ENCODE results near the gene MCF2. TPM values are rescaled to one million over a fixed set of nuclear protein-coding genes. Genes with fewer than 3 reads are reported as not detected.

MCF2 gene
- total and polyA plus RNA-seq, 2 of the 8 experiments (the other 6 are each of a cell fraction or from before 2014, with no cell fraction given): 0.30 to 0.71 TPM

- Histone ChIP-seq H2BK120ac (replicated peaks; ENCODE audit: low read depth, low read length) (no peak overlapping the region), H3K23me2 (ENCODE audit: low read depth, low read length) (no peaks in the 10 kb centered on the region), H2AFZ (ENCODE audit: low read length) (no peak overlapping the region), H2AK5ac (ENCODE audit: low read depth, low read length) (no peak overlapping the region), H2BK12ac (ENCODE audit: low read depth, low read length) (no peak overlapping the region), H3K79me2 (ENCODE audit: control insufficient read depth in 1 of 2, insufficient read depth in 2 of 2, low read length in 2 of 2) (no peaks in the 10 kb centered on the region), H3K4ac (replicated peaks; ENCODE audit: insufficient read length, low read depth, low read length) (no peak overlapping the region), H3K27ac (ENCODE audit: low read depth, low read length) (no peak overlapping the region), H3K14ac (ENCODE audit: insufficient read length) (no peak overlapping the region), H3K9me3 (ENCODE audit: insufficient read depth in 2 of 2, low read depth in 1 of 2, low read length in 1 of 2) (no peaks in the 10 kb centered on the region), H3K18ac (ENCODE audit: extremely low read depth, low read length) (no peak overlapping the region), H3K4me1 (replicated peaks in 1 of 4; ENCODE audit: control insufficient read depth in 3 of 4, insufficient read depth in 4 of 4, low read length in 3 of 4) (no peaks in the 10 kb centered on the region; a peak in 1 of 7 replicates), H3K79me1 (ENCODE audit: low read depth, low read length) (no peaks in the 10 kb centered on the region), H3K9ac (replicated peaks in 1 of 4; ENCODE audit: extremely low read depth in 1 of 4, low read depth in 3 of 4, low read length in 3 of 4) (no peak overlapping the region), H2BK5ac (ENCODE audit: low read depth, low read length) (no peak overlapping the region), H3K36me3 (ENCODE audit: control insufficient read depth in 2 of 4, insufficient read depth in 4 of 4, low read length in 3 of 4) (peaks cover 0 to 4% (median 0%) of the 10 kb centered on the region in 4 experiments; a peak in 1 of 8 replicates), H4K20me1 (replicated peaks in 1 of 2; ENCODE audit: control insufficient read depth in 1 of 2, insufficient read depth in 2 of 2, low read length in 2 of 2) (no peaks in the 10 kb centered on the region), H4K5ac (ENCODE audit: insufficient read length, low read depth, low read length) (no peak overlapping the region), H3K23ac (ENCODE audit: insufficient read length) (no peak overlapping the region), H3K27me3 (replicated peaks in 1 of 4; ENCODE audit: control insufficient read depth in 3 of 4, extremely low read depth in 1 of 4, insufficient read depth in 3 of 4, low read length in 3 of 4) (no peaks in the 10 kb centered on the region), H3K56ac (replicated peaks; ENCODE audit: insufficient read length, low read depth, low read length) (no peak overlapping the region), H3K4me2 (ENCODE audit: insufficient read depth in 1 of 2, low read depth in 2 of 2, low read length in 2 of 2) (no peak overlapping the region), H4K91ac (replicated peaks; ENCODE audit: insufficient read length, low read length) (no peak overlapping the region), H4K8ac (ENCODE audit: extremely low read depth, insufficient read depth, low read length) (no peak overlapping the region), H2BK20ac (ENCODE audit: low read length) (no peak overlapping the region), H2BK15ac (ENCODE audit: low read length) (no peak overlapping the region), H3K4me3 (ENCODE audit: extremely low read depth in 1 of 4, insufficient read depth in 2 of 4, low read depth in 3 of 4, low read length in 4 of 4) (no peak overlapping the region)
- ChIA-PET CTCF (ENCODE audit: partially characterized antibody) (no interaction called here), POLR2A (ENCODE audit: partially characterized antibody) (no interaction called here)
- 96% methylated on average over 2 of the region's 2 CpGs; no CpG with 5 or more reads in 1 of the 2 experiments for WGBS, 2 experiments (ENCODE audit: extremely low coverage in 1 of 2, insufficient coverage in 1 of 2, insufficient read length in 1 of 2, insufficient replicate concordance in 2 of 2, low coverage in 1 of 2, low lambda C conversion rate in 2 of 2, missing lambda C conversion rate in 1 of 2)
- DNase-seq (ENCODE audit: low read depth in 1 of 2, low spot score in 2 of 2) (no peak), FAIRE-seq (no peak)
- TF ChIP-seq ATF2 (IDR thresholded peaks at IDR 0.05; ENCODE audit: low read length) (no peak), EP300 (IDR thresholded peaks at IDR 0.05; ENCODE audit: borderline replicate concordance in 1 of 2, low read depth in 2 of 2, low read length in 2 of 2) (no peak), BCL11A (IDR thresholded peaks at IDR 0.05; ENCODE audit: low read depth in 2 of 2, low read length in 2 of 2) (no peak), SIN3A (conservative IDR thresholded peaks at IDR 0.05 in 1 of 2, IDR thresholded peaks at IDR 0.05 in 1 of 2; ENCODE audit: low read depth in 1 of 2, low read length in 2 of 2) (no peak), EZH2 (IDR thresholded peaks at IDR 0.05; ENCODE audit: low read depth, low read length, severe bottlenecking) (no peak), EGR1 (IDR thresholded peaks at IDR 0.05; ENCODE audit: borderline replicate concordance, low read depth, low read length) (no peak), KDM5A (IDR thresholded peaks at IDR 0.05; ENCODE audit: low read length) (no peak), FOSL1 (IDR thresholded peaks at IDR 0.05; ENCODE audit: insufficient read depth, low read depth, low read length) (no peak), CBX5 (IDR thresholded peaks at IDR 0.05; ENCODE audit: low read depth, low read length) (no peak)
Measured at GRCh38 chrX:139724626-139725025, 16.7 kb upstream of the MCF2 start.
